Liver (tissue), 9 donors: ENCODE data around the gene ZCCHC4. TPM values are rescaled to one million over a fixed set of nuclear protein-coding genes. Genes with fewer than 3 reads are reported as not detected.

ENCODE experiments used
- DNase-seq: peaks from one replicate; pipeline ENCODE4 v3.0.0-alpha.2; 2017; ENCODE audit warnings: low spot score
- H3K27ac ChIP-seq, 2 donors: one replicate each; pipeline ENCODE4 v1.7.0; 2013; ENCODE audit warnings: inconsistent platforms in 2 of 2, low read length in 2 of 2, control low read depth in 1 of 2, low read depth in 1 of 2, mild to moderate bottlenecking in 1 of 2
- H3K27me3 ChIP-seq, 4 donors: one replicate each; pipeline versions ENCODE4 v1.6.1 to v1.7.0; 2013; ENCODE audit warnings: low read length in 3 of 4, inconsistent platforms in 1 of 4, mild to moderate bottlenecking in 1 of 4, moderate library complexity in 1 of 4; ENCODE audit not compliant: control insufficient read depth in 4 of 4, insufficient read depth in 4 of 4
- H3K36me3 ChIP-seq, 4 donors: one replicate each; pipeline versions ENCODE4 v1.6.1 to v1.7.0; 2013; ENCODE audit warnings: low read length in 3 of 4, mild to moderate bottlenecking in 3 of 4, low read depth in 1 of 4, moderate library complexity in 1 of 4; ENCODE audit not compliant: control insufficient read depth in 4 of 4, insufficient read depth in 3 of 4
- H3K4me1 ChIP-seq, 4 donors: one replicate each; pipeline versions ENCODE4 v1.6.1 to v1.7.0; 2013; ENCODE audit warnings: low read length in 3 of 4, mild to moderate bottlenecking in 3 of 4, moderate library complexity in 1 of 4; ENCODE audit not compliant: control insufficient read depth in 4 of 4, insufficient read depth in 4 of 4
- H3K4me3 ChIP-seq, 3 donors: one replicate each; pipeline versions ENCODE4 v1.6.1 to v1.7.0; 2013; ENCODE audit warnings: low read length in 3 of 3, control low read depth in 1 of 3, low read depth in 1 of 3, mild to moderate bottlenecking in 1 of 3
- H3K9ac ChIP-seq, 2 donors: one replicate each; pipeline ENCODE4 v1.7.0; 2013; ENCODE audit warnings: low read length in 2 of 2, mild to moderate bottlenecking in 2 of 2, moderate library complexity in 2 of 2, control low read depth in 1 of 2, low read depth in 1 of 2
- H3K9me3 ChIP-seq, 4 donors: one replicate each; pipeline versions ENCODE4 v1.6.1 to v1.7.0; 2013; ENCODE audit warnings: low read length in 3 of 4; ENCODE audit not compliant: control insufficient read depth in 4 of 4
- ATF3 ChIP-seq: IDR thresholded peaks from 2 replicates; pipeline ENCODE4 v1.6.1; 2016; ENCODE audit warnings: antibody characterized with exemption
- CTCF ChIP-seq: fragments of 150-350 bp; IDR thresholded peaks from 2 replicates; pipeline ENCODE4 v1.5.1; 2017; ENCODE audit warnings: improper control_type of control experiment, low read depth, low read length; ENCODE audit not compliant: missing input control
- EGR1 ChIP-seq, 2 donors: IDR thresholded peaks; 2 replicates each; pipeline ENCODE4 v1.6.1; 2016 to 2018; ENCODE audit warnings: antibody characterized with exemption in 2 of 2, low read depth in 2 of 2
- FOXA1 ChIP-seq: IDR thresholded peaks from 2 replicates; pipeline ENCODE4 v1.6.1; 2016; ENCODE audit warnings: antibody characterized with exemption
- FOXA2 ChIP-seq: IDR thresholded peaks from 2 replicates; pipeline ENCODE4 v1.6.1; 2016; ENCODE audit warnings: antibody characterized with exemption
- GABPA ChIP-seq, 2 donors: IDR thresholded peaks in 1 of 2; conservative IDR thresholded peaks in 1 of 2; 2 replicates each; pipeline ENCODE4 v1.6.1; 2016; ENCODE audit warnings: antibody characterized with exemption in 2 of 2, mild to moderate bottlenecking in 1 of 2, moderate library complexity in 1 of 2
- HNF4A ChIP-seq, 2 donors: conservative IDR thresholded peaks; 2 replicates each; pipeline ENCODE4 v1.6.1; 2016; ENCODE audit warnings: antibody characterized with exemption in 2 of 2, mild to moderate bottlenecking in 2 of 2
- HNF4G ChIP-seq: IDR thresholded peaks from 2 replicates; pipeline ENCODE4 v1.6.1; 2016; ENCODE audit warnings: antibody characterized with exemption
- JUND ChIP-seq, 2 donors: IDR thresholded peaks; 2 replicates each; pipeline ENCODE4 v1.6.1; 2016; ENCODE audit warnings: antibody characterized with exemption in 2 of 2
- MAX ChIP-seq: IDR thresholded peaks from 2 replicates; pipeline ENCODE4 v1.6.1; 2016; ENCODE audit warnings: antibody characterized with exemption
- NR2F2 ChIP-seq: IDR thresholded peaks from 2 replicates; pipeline ENCODE4 v1.6.1; 2016; ENCODE audit warnings: antibody characterized with exemption
- RAD21 ChIP-seq, 2 donors: IDR thresholded peaks; 2 replicates each; pipeline ENCODE4 v1.6.1; 2016; ENCODE audit warnings: antibody characterized with exemption in 2 of 2, mild to moderate bottlenecking in 2 of 2
- REST ChIP-seq: IDR thresholded peaks from 2 replicates; pipeline ENCODE4 v1.6.1; 2016; ENCODE audit warnings: antibody characterized with exemption, mild to moderate bottlenecking
- RXRA ChIP-seq, 2 donors: IDR thresholded peaks; 2 replicates each; pipeline ENCODE4 v1.6.1; 2017 to 2018; ENCODE audit warnings: antibody characterized with exemption in 2 of 2, mild to moderate bottlenecking in 1 of 2
- SP1 ChIP-seq: IDR thresholded peaks from 2 replicates; pipeline ENCODE4 v1.6.1; 2018; ENCODE audit warnings: antibody characterized with exemption, mild to moderate bottlenecking
- TAF1 ChIP-seq: conservative IDR thresholded peaks from 2 replicates; pipeline ENCODE4 v1.6.1; 2016; ENCODE audit warnings: antibody characterized with exemption, mild to moderate bottlenecking
- YY1 ChIP-seq: IDR thresholded peaks from 2 replicates; pipeline ENCODE4 v1.6.1; 2016; ENCODE audit warnings: antibody characterized with exemption, mild to moderate bottlenecking
- ZBTB33 ChIP-seq: IDR thresholded peaks from 2 replicates; pipeline ENCODE4 v1.6.1; 2016; ENCODE audit warnings: antibody characterized with exemption
- WGBS: extraction: QIAGEN DNeasy Blood & Tissue Kit; methylation state at CpG from one replicate; pipeline ENCODE4 v1.1.7; 2013; 5-methylcytosine and 5-hydroxymethylcytosine counted together
- polyA plus RNA-seq, 2 donors: library from polyadenylated mRNA; stranded (reverse) in 1 of 2; unstranded in 1 of 2; fragments of 200-250 nt in 1 of 2; fragments of >200 nt in 1 of 2; fragmentation: Nextera tagmentation in 1 of 2; extraction: Ambion mirVana in 1 of 2; gene quantifications; one replicate each; pipeline versions ENCODE4 v1.2.1 to v1.2.3, GENCODE V29; 2013 to 2015
- total RNA-seq, 2 donors: library from RNA; depleted of rRNA; stranded (reverse); fragments of >200 nt; gene quantifications; one replicate each; pipeline ENCODE4 v1.2.3, GENCODE V29; 2014
- donor health status: healthy.
- donor health status: healthy.
- donor health status: healthy.
- donor health status: healthy.
- donor health status: healthy.

ZCCHC4 gene
- total and polyA plus RNA-seq, 4 donors: 2.1 to 7.4 (median 4.6) TPM

- H3K4me1 ChIP-seq: peaks cover 0 to 8% (median 0%) of the 10 kb centered on the region in 4 donors
- TF ChIP-seq ATF3: no peak
- H3K9me3 ChIP-seq: no peaks in the 10 kb centered on the region
- 88% methylated on average over 14 of the region's 14 CpGs for WGBS
- H3K9ac ChIP-seq: no peak overlapping the region
- H3K36me3 ChIP-seq: no peaks in the 10 kb centered on the region
- H3K27ac ChIP-seq: no peak overlapping the region
- H3K4me3 ChIP-seq: no peak overlapping the region
- DNase-seq: no peak
- H3K27me3 ChIP-seq: no peaks in the 10 kb centered on the region
These were observed 46.1 kb downstream of the ZCCHC4 start for GRCh38 chr4:25358515-25359275.

GRCh38 chr4:25361253-25361652 is 48.7 kb downstream of the ZCCHC4 start:
- H3K9ac ChIP-seq: no peak overlapping the region
- no peaks in the 10 kb centered on the region for H3K27me3 ChIP-seq
- H3K36me3 ChIP-seq: peaks cover 0 to 5% (median 0%) of the 10 kb centered on the region in 4 donors
- no peak overlapping the region for H3K27ac ChIP-seq
- no peak for TF ChIP-seq HNF4G
- TF ChIP-seq ZBTB33: no peak
- no peak for TF ChIP-seq GABPA (IDR thresholded peaks at IDR 0.05 in 1 of 2, conservative IDR thresholded peaks at IDR 0.05 in 1 of 2)
- no peak for TF ChIP-seq HNF4A (conservative IDR thresholded peaks at IDR 0.05)
- no peak for TF ChIP-seq FOXA1
- no peak for TF ChIP-seq ATF3
- no peak for TF ChIP-seq EGR1 (IDR thresholded peaks at IDR 0.05; ENCODE audit: low read depth in 2 of 2)
- TF ChIP-seq NR2F2: no peak
- no peak for TF ChIP-seq YY1
- TF ChIP-seq TAF1: no peak
- no peak for TF ChIP-seq RAD21 (IDR thresholded peaks at IDR 0.05)
- no peak for TF ChIP-seq RXRA (IDR thresholded peaks at IDR 0.05)
- TF ChIP-seq REST: no peak
- TF ChIP-seq CTCF: no peak
- TF ChIP-seq MAX: no peak
- TF ChIP-seq SP1: no peak
- TF ChIP-seq FOXA2: no peak
- no peak for TF ChIP-seq JUND (IDR thresholded peaks at IDR 0.05)
- 98% methylated on average over 9 of the region's 9 CpGs for WGBS
- no peaks in the 10 kb centered on the region for H3K9me3 ChIP-seq
- DNase-seq: no peak
- peaks cover 0 to 9% (median 0%) of the 10 kb centered on the region in 4 donors for H3K4me1 ChIP-seq
- no peak overlapping the region for H3K4me3 ChIP-seq
